ENCODE data around the gene NDUFB2.
"Not testable (repeated sequence)": the region's sequence is repeated elsewhere in the genome, so short reads cannot be mapped to it uniquely, and the experiment has no call there.

Gene NDUFB2

DNA sequence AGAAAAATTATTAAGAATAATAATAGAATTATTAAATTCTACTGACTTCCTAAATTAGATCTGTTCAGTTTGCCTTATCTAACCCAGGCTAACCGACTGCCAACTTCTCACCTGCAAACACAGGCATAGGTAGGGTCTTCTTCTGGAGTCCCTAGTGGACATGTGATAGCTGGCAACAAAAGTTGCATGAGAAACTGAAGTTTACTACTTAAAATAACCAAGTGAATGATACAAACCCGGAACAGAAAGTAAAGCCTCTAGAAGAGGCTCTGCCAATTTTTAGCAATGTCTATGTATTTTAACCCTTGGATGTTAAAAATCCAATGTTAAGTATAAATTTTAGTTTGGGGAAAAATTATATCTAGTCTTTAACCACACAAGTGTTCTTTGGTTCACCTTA lies 37.6 kb downstream of the NDUFB2 start:
- no peak for DNase-seq (ENCODE audit: low read depth in 3 of 3, low spot score in 1 of 3)

DNA sequence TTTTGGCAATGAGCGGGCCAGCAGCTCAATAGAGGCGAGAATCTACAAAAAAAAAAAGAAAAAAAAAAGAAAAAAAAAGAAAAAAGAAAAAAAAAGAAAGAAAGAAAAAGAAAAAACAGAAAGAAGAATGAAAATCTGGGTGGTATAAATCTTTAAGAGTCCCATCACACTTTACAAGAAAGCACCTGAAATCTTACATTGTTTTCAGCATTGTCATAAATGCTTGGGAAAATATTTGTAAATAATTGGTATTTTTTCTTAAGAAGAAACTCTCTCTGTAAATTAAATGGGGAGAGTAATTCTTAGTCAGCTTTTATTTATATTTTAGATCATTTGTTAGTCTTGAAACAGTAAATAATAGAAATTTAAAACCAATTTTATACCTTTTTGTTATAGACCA lies 38.2 kb downstream of the NDUFB2 start:
- DNase-seq (ENCODE audit: low read depth in 3 of 3, low spot score in 1 of 3), result no peak

DNA sequence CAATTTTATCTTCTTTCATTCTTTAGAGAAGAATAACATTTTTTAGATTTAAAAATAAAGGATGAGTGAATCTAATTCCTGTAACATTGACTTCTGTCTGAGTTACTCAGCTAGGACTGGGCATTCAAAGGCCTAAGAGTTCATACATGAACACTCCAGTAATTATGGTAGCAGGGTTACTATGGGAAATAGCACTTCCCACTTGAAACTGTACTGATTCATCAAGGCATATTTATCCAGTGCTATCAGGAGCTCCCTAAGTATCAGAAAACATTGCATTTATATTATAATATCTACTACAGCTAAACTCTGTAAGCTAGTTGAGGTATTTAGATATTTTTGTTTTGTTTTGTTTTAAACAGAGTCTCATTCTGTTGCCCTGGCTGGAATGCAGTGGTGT lies 41.8 kb downstream of the NDUFB2 start:
- DNase-seq (ENCODE audit: low read depth in 3 of 3, low spot score in 1 of 3), result no peak

DNA sequence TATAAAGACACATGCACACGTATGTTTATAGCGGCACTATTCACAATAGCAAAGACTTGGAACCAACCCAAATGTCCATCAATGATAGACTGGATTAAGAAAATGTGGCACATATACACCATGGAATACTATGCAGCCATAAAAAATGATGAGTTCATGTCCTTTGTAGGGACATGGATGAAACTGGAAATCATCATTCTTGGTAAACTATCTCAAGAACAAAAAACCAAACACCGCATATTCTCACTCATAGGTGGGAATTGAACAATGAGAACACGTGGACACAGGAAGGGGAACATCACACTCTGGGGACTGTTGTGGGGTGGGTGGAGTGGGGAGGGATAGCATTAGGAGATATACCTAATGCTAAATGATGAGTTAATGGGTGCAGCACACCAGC lies 46.7 kb downstream of the NDUFB2 start:
- not testable (repeated sequence) for DNase-seq (ENCODE audit: low read depth in 3 of 3, low spot score in 1 of 3)

DNA sequence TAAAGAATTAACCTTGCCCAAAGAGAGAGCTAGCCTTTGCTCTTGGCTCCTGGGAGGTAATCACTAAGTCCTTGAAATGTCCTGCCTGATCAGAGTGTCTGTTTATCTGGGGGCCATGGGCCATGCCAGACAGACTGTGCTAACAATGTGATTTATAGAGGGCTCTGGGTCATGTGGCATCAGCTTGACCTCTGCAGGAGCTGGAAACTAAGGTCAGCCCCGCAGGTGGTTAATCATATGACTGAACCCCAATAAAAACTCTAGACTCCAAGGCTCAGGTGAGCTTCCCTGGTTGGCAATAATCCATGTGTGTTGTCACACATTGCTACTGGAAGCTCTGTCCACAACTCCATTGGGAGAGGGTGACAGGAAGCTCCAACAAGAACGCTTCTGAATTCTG lies 47.5 kb downstream of the NDUFB2 start:
- no peak for DNase-seq (ENCODE audit: low read depth in 3 of 3, low spot score in 1 of 3)

DNA sequence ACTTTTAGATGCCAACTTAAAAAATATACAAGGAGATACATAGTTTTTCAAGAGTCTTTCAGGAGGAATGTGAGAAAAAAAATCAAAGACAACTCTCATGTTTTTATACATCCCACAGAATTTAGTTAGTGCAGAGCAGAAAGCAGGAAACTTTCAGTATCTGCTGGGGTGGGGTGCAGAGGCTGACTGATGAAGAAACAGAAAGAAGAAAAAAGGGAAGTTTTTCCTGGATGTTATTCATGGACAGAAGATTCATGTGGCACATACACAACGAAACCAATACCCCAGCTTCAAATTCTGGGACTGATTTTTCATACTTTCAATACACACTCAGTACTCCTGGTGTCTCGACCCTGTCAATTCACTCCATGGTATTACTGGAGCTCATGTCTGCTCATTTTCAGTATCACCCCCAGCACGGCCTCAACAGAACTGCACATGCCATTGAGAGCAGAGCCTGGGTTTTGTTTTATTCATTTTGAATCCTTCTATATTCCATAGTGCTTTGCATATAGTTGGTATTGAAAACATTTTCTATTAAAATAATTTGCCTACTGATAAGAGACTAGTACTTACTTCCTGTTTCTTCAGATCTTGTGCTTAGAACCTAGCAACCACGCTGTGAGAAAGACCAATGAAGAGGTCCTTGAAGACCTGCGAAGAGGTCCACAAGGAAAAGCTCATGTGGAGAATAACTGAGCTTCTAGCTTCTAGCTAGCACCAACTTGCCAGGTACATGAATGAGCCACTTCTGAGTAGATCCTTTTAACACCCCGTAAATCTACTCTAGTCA lies 49.0 kb downstream of the NDUFB2 start:
- no peak for DNase-seq (ENCODE audit: low read depth in 3 of 3, low spot score in 1 of 3)

DNA sequence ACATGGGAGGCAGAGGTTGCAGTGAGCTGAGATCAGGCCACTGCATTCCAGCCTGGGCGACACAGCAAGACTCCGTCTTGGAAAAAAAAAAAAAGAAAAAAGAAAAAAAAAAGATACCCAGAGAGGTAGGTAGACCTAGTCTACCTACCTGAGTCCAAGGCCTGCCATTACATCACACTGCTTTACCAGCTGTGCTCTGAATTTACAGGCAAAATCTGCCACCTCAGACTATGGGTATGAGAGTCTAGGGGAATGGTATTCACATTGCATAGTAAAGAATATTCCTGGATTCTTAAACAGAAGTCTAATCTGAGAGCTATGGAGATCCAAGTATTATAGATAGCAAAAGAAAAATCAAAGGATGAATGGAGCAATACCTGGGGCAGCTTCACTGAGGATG lies 50.2 kb downstream of the NDUFB2 start:
- DNase-seq (ENCODE audit: low read depth in 3 of 3, low spot score in 1 of 3), result no peak

DNA sequence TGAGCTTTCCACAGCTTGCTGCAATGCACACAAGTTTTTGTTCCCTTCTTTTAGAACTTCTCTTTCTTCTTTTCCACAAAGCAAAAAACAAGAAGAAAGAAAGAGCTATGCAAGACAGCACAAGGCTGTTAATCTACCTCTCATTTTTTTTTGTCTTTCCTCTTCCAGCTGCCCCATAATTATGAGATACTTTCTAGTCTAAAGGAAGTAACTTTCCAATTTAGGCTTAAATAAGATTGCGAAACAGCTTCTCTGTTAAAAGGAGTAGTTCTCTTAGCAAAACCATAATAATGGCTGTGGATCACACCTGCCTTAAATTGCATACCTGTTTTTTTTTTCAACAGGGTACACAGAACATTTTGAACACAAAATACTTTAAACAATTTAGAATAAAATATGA lies 56.0 kb downstream of the NDUFB2 start:
- DNase-seq (ENCODE audit: low read depth in 3 of 3, low spot score in 1 of 3), result no peak

DNA sequence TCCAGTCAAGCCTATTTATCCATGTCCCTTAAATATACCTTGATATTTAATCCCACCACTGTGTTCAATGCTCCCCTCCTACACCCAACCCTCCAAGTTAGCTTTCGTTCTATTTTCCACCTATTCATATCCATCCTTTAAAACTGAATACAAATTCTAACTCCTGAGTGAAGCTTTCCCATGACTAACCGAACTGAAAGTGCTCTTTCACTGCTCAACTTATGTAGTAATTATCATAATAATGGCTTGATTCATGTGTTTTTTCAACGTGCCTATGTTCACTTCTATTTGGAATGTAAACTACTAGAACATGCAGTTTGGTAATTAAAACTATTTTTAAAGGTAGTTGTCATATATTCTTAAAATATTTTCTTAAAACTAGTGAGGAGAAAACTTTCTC lies 58.0 kb downstream of the NDUFB2 start:
- DNase-seq (ENCODE audit: low read depth in 3 of 3, low spot score in 1 of 3), result no peak

Data from stimulated activated CD4-positive, alpha-beta T cell treated with anti-CD3 and anti-CD28 coated beads, TNF-alpha, amount 100 ng/mL, for 1 hour (primary cell).